Neural progenitor cell (in vitro differentiated cells): ENCODE data around the gene DISP3.

Experiments
- CTCF ChIP-seq: fragments of 200-600 bp; sonication (generic); IDR thresholded peaks from 2 replicates; pipeline ENCODE4 v1.5.1; 2017; ENCODE audit warnings: antibody characterized with exemption, mild to moderate bottlenecking
- EZH2phosphoT487 ChIP-seq: fragments of 200-600 bp; sonication (generic); IDR thresholded peaks from 2 replicates; pipeline ENCODE4 v1.6.1; 2017; ENCODE audit warnings: antibody characterized with exemption

- TF ChIP-seq CTCF (no peak), EZH2phosphoT487 (no peak)
Observed at GRCh38 chr1:11559591-11559970, 80.6 kb downstream of the DISP3 start.
